H9 (cell line): ENCODE data around the gene TCEAL1. TPM values are rescaled to one million over a fixed set of nuclear protein-coding genes. Genes with fewer than 3 reads are reported as not detected.
A peak's percentile ranks its signal among the peaks of the same experiment; 100 is the strongest.

Experiments
- DNase-seq: peaks from one replicate; pipeline ENCODE4 v3.0.0-alpha.2; 2017
- H2AFZ ChIP-seq: one replicate; pipeline ENCODE4 v1.6.1; 2013; ENCODE audit warnings: mild to moderate bottlenecking, low read length, control low read depth, moderate library complexity
- H2AK5ac ChIP-seq: 2 replicates; pipeline ENCODE4 v1.6.1; 2013; ENCODE audit warnings: low read length, control low read depth, mixed read lengths; ENCODE audit not compliant: insufficient read length
- H2BK120ac ChIP-seq: one replicate; pipeline ENCODE4 v1.6.1; 2013; ENCODE audit warnings: low read depth, mild to moderate bottlenecking, low read length, control low read depth, inconsistent platforms; ENCODE audit not compliant: poor library complexity, severe bottlenecking
- H2BK12ac ChIP-seq: 2 replicates; pipeline ENCODE4 v1.6.1; 2013; ENCODE audit warnings: low read length, control low read depth, mixed read lengths, low read depth; ENCODE audit not compliant: insufficient read length
- H2BK15ac ChIP-seq: 2 replicates; pipeline ENCODE4 v1.6.1; 2013; ENCODE audit warnings: low read depth, low read length, control low read depth
- H2BK20ac ChIP-seq: one replicate; pipeline ENCODE4 v1.6.1; 2013; ENCODE audit warnings: low read depth, mild to moderate bottlenecking, low read length, control low read depth, inconsistent platforms; ENCODE audit not compliant: poor library complexity, severe bottlenecking
- H2BK5ac ChIP-seq: 2 replicates; pipeline ENCODE4 v1.6.1; 2013; ENCODE audit warnings: low read length, control low read depth, mixed read lengths; ENCODE audit not compliant: insufficient read length
- H3K14ac ChIP-seq: 2 replicates; pipeline ENCODE4 v1.6.1; 2013; ENCODE audit warnings: low read length, control low read depth; ENCODE audit not compliant: insufficient read depth
- H3K18ac ChIP-seq: 2 replicates; pipeline ENCODE4 v1.6.1; 2013; ENCODE audit warnings: low read depth, mild to moderate bottlenecking, mixed read lengths, low read length, control low read depth; ENCODE audit not compliant: insufficient read length
- H3K23ac ChIP-seq: 2 replicates; pipeline ENCODE4 v1.6.1; 2013; ENCODE audit warnings: low read length, control low read depth, mixed read lengths, low read depth; ENCODE audit not compliant: insufficient read length
- H3K23me2 ChIP-seq: 2 replicates; pipeline ENCODE4 v1.6.1; 2013; ENCODE audit warnings: low read depth, mild to moderate bottlenecking, mixed read lengths, low read length, control low read depth; ENCODE audit not compliant: insufficient read length, poor library complexity, severe bottlenecking
- H3K27ac ChIP-seq: 2 replicates; pipeline ENCODE4 v1.5.1; 2013; ENCODE audit warnings: low read length, control low read depth, mixed read lengths, low read depth; ENCODE audit not compliant: insufficient read length
- H3K27me3 ChIP-seq: 2 replicates; pipeline ENCODE4 v1.6.1; 2013; ENCODE audit warnings: low read length, control low read depth, inconsistent platforms; ENCODE audit not compliant: insufficient read depth
- H3K4ac ChIP-seq: 2 replicates; pipeline ENCODE4 v1.6.1; 2013; ENCODE audit warnings: low read depth, mild to moderate bottlenecking, control low read depth, inconsistent platforms, low read length, moderate library complexity
- H3K4me1 ChIP-seq: 2 replicates; pipeline ENCODE4 v1.6.1; 2013; ENCODE audit warnings: low read length, control low read depth, inconsistent platforms; ENCODE audit not compliant: insufficient read depth
- H3K4me2 ChIP-seq: 2 replicates; pipeline ENCODE4 v1.6.1; 2013; ENCODE audit warnings: low read length, control low read depth, mixed read lengths; ENCODE audit not compliant: insufficient read length, insufficient read depth
- H3K56ac ChIP-seq: 2 replicates; pipeline ENCODE4 v1.6.1; 2013; ENCODE audit warnings: low read depth, mild to moderate bottlenecking, mixed read lengths, low read length, control low read depth; ENCODE audit not compliant: insufficient read length
- H3K79me1 ChIP-seq: 2 replicates; pipeline ENCODE4 v1.6.1; 2013; ENCODE audit warnings: low read depth, mild to moderate bottlenecking, moderate library complexity, low read length, control low read depth, inconsistent platforms; ENCODE audit not compliant: insufficient read depth, poor library complexity, severe bottlenecking
- H3K79me2 ChIP-seq: 2 replicates; pipeline ENCODE4 v1.6.1; 2013; ENCODE audit warnings: low read length, control low read depth, inconsistent platforms; ENCODE audit not compliant: insufficient read depth
- H3K9ac ChIP-seq: 2 replicates; pipeline ENCODE4 v1.6.1; 2013; ENCODE audit warnings: low read length, control low read depth, mixed read lengths; ENCODE audit not compliant: insufficient read length; ENCODE audit errors: extremely low read depth
- H3K9me3 ChIP-seq: one replicate; pipeline ENCODE4 v1.6.1; 2013; ENCODE audit warnings: low read depth, low read length, inconsistent platforms; ENCODE audit not compliant: control insufficient read depth
- H3T11ph ChIP-seq: one replicate; pipeline ENCODE4 v1.6.1; 2013; ENCODE audit warnings: mild to moderate bottlenecking, low read length, control low read depth, inconsistent platforms
- H4K20me1 ChIP-seq: one replicate; pipeline ENCODE4 v1.6.1; 2013; ENCODE audit not compliant: control insufficient read depth, insufficient read length, insufficient read depth
- H4K5ac ChIP-seq: 2 replicates; pipeline ENCODE4 v1.6.1; 2013; ENCODE audit warnings: low read depth, mild to moderate bottlenecking, mixed read lengths, low read length, control low read depth; ENCODE audit not compliant: insufficient read length
- H4K8ac ChIP-seq: replicated peaks from 2 replicates; pipeline ENCODE4 v1.6.1; 2013; ENCODE audit warnings: low read length, control low read depth, mixed read lengths, low read depth; ENCODE audit not compliant: insufficient read length
- H4K91ac ChIP-seq: 2 replicates; pipeline ENCODE4 v1.6.1; 2013; ENCODE audit warnings: low read depth, mild to moderate bottlenecking, moderate library complexity, mixed read lengths, low read length, control low read depth; ENCODE audit not compliant: insufficient read length
- H3K27ac Mint-ChIP-seq, 3 experiments: 2 replicates in 2 of 3; 3 replicates in 1 of 3; pipeline ENCODE4 v1.8.0; 2020 to 2021; ENCODE audit warnings: mixed read lengths in 3 of 3, mild to moderate bottlenecking in 1 of 3, moderate library complexity in 1 of 3
- H3K27me3 Mint-ChIP-seq: 2 replicates; pipeline ENCODE4 v1.8.0; 2021; ENCODE audit warnings: low read depth, mild to moderate bottlenecking, moderate library complexity, mixed read lengths
- H3K36me3 Mint-ChIP-seq, 3 experiments: 2 replicates in 2 of 3; 3 replicates in 1 of 3; pipeline ENCODE4 v1.8.0; 2020 to 2021; ENCODE audit warnings: low read depth in 3 of 3, mixed read lengths in 3 of 3; ENCODE audit not compliant: insufficient read depth in 1 of 3
- H3K4me1 Mint-ChIP-seq, 2 experiments: 2 replicates each; pipeline ENCODE4 v1.8.0; 2020; ENCODE audit warnings: mixed read lengths in 2 of 2
- H3K4me3 Mint-ChIP-seq, 2 experiments: 2 replicates in 1 of 2; 3 replicates in 1 of 2; pipeline ENCODE4 v1.8.0; 2020 to 2021; ENCODE audit warnings: mild to moderate bottlenecking in 2 of 2, mixed read lengths in 2 of 2, moderate library complexity in 1 of 2
- H3K9me3 Mint-ChIP-seq, 2 experiments: 2 replicates in 1 of 2; 3 replicates in 1 of 2; pipeline ENCODE4 v1.8.0; 2020; ENCODE audit warnings: mild to moderate bottlenecking in 2 of 2, mixed read lengths in 2 of 2, moderate library complexity in 1 of 2
- WGBS: extraction: QIAGEN DNeasy Blood & Tissue Kit; methylation state at CpG from one replicate; pipeline ENCODE4 v1.1.7; 2013; ENCODE audit warnings: missing lambda C conversion rate, low lambda C conversion rate, mixed read lengths; ENCODE audit not compliant: insufficient read length; ENCODE audit errors: extremely low coverage; 5-methylcytosine and 5-hydroxymethylcytosine counted together
- long read RNA-seq: library from polyadenylated mRNA; unstranded; transcript quantifications from one replicate; pipeline ENCODE4 v2.0.0, GENCODE V29; 2020
- total RNA-seq: library from RNA; stranded (reverse); gene quantifications from 2 replicates; pipeline ENCODE4 v1.2.1, GENCODE V29; 2021
- TF ChIP-seq, protein P1 (sequence below): fragments of 200-600 bp; sonication (generic); conservative IDR thresholded peaks from 3 replicates; pipeline ENCODE4 v1.8.0; 2021; ENCODE audit warnings: antibody characterized with exemption, mild to moderate bottlenecking

TCEAL1 gene, protein sequence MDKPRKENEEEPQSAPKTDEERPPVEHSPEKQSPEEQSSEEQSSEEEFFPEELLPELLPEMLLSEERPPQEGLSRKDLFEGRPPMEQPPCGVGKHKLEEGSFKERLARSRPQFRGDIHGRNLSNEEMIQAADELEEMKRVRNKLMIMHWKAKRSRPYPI
- total RNA-seq, result 3.0 and 4.1 TPM in 2 replicates
- long read RNA-seq, partial matches to known transcripts, result 0 of 6 reads
- long read RNA-seq, other reads (novel, unspliced or antisense), result 4 of 6 reads

DNA sequence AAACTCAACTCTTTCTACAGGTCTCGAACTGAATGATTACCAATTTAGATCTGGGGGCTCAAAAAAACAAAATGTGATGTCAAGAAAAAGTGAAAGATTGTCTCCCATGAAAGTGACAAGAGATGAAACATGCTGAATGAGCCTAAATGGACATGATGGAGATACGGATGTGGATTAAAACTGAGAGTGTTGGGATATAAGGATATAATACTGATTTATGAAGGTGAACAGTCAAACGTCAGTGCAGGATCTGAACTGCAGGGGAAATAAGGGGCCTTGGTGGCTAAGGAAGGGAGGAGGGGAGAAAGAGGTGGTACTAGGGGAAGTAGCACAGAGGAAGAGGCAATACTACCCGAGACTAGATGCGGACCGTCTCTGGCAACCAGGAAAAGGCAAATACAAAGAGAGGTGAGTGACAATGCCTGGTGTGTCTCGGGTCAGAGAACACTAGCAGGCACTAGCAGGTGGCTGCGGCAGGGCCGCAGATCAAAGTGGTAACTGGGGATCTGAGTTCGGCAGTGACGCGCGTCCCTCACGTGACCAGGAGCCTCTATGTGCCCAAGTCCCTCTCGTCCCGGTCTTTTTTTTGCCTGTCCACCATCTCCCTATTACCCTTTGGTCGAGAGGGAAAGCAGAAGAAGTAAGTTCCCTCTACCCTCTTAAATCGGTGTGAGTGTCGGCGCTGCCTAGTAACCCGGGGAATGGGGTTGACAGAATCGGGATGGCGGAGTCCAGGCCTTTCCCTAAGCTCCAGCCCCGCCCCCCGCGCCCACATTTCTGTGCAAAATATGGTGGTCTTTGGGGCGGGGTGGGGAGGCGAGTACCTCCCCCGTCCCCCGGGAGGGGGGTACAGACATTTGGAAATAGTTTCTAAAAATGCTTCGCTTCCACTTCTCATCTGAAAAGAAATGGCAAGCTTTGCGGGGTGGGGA lies at the start of gene TCEAL1:
Gene TCEAL1 (plus strand): TSS at position 590 of the 932 bp plus-strand sequence. CDS start 942 bp downstream, outside the sequence.
- Mint-ChIP-seq H3K27ac (peak within 1 kb of the TSS; percentile 93 to 96 (median 93)), H3K27me3 (no peaks in the 10 kb centered on the region), H3K9me3 (peaks cover 0 to 21% of the 10 kb centered on the region in 2 experiments; a peak in 2 of 5 replicates), H3K36me3 (no peaks in the 10 kb centered on the region), H3K4me3 (peak within 1 kb of the TSS; percentile 86 to 94), H3K4me1 (peaks cover 6 to 11% of the 10 kb centered on the region in 2 experiments; a peak in 3 of 4 replicates)
- TF ChIP-seq, protein P1, sequence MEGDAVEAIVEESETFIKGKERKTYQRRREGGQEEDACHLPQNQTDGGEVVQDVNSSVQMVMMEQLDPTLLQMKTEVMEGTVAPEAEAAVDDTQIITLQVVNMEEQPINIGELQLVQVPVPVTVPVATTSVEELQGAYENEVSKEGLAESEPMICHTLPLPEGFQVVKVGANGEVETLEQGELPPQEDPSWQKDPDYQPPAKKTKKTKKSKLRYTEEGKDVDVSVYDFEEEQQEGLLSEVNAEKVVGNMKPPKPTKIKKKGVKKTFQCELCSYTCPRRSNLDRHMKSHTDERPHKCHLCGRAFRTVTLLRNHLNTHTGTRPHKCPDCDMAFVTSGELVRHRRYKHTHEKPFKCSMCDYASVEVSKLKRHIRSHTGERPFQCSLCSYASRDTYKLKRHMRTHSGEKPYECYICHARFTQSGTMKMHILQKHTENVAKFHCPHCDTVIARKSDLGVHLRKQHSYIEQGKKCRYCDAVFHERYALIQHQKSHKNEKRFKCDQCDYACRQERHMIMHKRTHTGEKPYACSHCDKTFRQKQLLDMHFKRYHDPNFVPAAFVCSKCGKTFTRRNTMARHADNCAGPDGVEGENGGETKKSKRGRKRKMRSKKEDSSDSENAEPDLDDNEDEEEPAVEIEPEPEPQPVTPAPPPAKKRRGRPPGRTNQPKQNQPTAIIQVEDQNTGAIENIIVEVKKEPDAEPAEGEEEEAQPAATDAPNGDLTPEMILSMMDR, result no peak
- Histone ChIP-seq H2AK5ac (no peak within 1 kb of the TSS), H3K14ac (peak within 1 kb of the TSS; percentile 84), H2BK20ac (no peak within 1 kb of the TSS), H2BK5ac (no peak within 1 kb of the TSS), H3K18ac (peak within 1 kb of the TSS; percentile 88), H3K27ac (no peak within 1 kb of the TSS), H2BK120ac (no peak within 1 kb of the TSS), H2BK12ac (no peak within 1 kb of the TSS), H3K23me2 (peaks cover 4% of the 10 kb centered on the region), H4K8ac (no peak within 1 kb of the TSS), H3K79me2 (no peaks in the 10 kb centered on the region), H2AFZ (peak within 1 kb of the TSS; percentile 90), H3K4me1 (no peaks in the 10 kb centered on the region; the same call in 1 of the 2 replicates), H3K9me3 (no peaks in the 10 kb centered on the region), H4K91ac (no peak within 1 kb of the TSS), H3K56ac (no peak within 1 kb of the TSS), H3K4me2 (peak within 1 kb of the TSS; percentile 54), H3T11ph (no peak within 1 kb of the TSS), H3K79me1 (no peaks in the 10 kb centered on the region), H2BK15ac (no peak within 1 kb of the TSS), H4K20me1 (no peaks in the 10 kb centered on the region), H3K23ac (no peak within 1 kb of the TSS), H3K27me3 (no peaks in the 10 kb centered on the region), H3K4ac (no peak within 1 kb of the TSS), H3K9ac (peak within 1 kb of the TSS; percentile 35), H4K5ac (no peak within 1 kb of the TSS)
- DNase-seq, result peak; percentile 83
- no CpG with 5 or more reads among the region's 32 CpGs for WGBS
